HG03097 (cell line): Measurements from ENCODE around the gene GNAS-AS1.

Source experiments
- ATAC-seq: cut with Tn5 transposase; IDR thresholded peaks from one replicate; pipeline ENCODE4 v1.9.1; 2021; ENCODE audit not compliant: unreplicated experiment, low FRiP score

GNAS-AS1 gene

DNA sequence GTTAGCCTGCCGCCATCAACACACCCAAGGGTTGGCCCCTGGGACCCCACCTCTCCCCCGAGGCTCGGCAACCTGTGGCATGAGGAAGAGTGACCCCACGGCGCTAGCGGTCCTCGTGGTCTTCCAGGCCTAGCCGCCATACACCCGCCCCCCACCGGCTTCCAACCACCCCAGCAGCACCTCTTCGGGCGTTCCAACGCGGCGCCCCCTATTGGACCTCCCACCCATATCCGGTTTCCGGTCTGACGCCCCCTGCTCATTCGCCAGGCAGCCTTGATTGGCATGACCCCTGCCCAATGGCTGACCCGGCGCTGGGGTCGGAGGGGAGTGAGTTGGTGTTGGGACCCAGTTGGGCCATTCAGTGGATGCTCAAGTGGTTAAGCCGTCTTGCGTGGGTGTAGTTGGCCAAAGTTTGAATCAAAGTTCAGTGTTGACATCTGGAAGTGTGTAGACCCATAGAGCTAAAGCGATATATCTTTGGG is at the start of gene GNAS-AS1:
TSS of gene GNAS-AS1 (minus strand) at position 210 of the 482 bp plus-strand sequence.
- peak; percentile 72 for ATAC-seq

DNA sequence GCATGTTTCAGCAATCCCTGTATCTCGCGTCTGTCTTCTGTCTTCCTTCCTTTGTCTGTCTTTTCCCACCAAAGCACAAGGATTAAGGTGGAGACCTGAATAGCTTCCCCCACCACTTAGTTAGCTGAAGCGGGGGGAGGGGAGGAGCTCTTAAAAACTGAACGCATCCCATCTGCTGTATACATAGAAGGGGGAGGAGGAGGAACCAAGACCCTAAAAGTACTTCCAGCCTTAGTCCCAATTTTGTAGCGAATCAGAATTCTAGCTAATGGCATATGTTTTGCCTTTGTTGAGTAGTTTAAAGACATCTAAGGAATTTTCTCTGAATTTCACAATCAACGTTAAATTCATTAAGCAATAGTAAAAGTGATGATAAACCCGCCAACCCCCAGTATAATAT is 49.7 kb upstream of the GNAS-AS1 start:
- no peak for ATAC-seq

DNA sequence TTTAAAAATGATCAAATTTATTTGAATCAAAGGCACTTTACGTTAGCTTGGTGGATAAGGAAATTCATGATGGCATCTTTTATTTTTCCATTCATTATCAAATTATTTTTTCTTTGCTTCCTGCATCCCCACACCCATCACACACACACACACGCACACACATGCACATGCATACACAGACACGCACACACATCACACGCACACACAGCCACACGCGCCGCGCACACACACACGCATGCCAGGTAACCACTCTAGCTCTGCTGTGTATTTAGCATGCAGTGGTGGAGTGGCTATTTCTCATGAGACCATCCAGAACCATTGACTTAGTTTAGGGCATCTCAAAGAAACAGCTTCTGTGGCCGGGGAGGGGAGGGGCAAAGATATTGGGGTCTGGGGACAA is 48.8 kb upstream of the GNAS-AS1 start:
- ATAC-seq = no peak

DNA sequence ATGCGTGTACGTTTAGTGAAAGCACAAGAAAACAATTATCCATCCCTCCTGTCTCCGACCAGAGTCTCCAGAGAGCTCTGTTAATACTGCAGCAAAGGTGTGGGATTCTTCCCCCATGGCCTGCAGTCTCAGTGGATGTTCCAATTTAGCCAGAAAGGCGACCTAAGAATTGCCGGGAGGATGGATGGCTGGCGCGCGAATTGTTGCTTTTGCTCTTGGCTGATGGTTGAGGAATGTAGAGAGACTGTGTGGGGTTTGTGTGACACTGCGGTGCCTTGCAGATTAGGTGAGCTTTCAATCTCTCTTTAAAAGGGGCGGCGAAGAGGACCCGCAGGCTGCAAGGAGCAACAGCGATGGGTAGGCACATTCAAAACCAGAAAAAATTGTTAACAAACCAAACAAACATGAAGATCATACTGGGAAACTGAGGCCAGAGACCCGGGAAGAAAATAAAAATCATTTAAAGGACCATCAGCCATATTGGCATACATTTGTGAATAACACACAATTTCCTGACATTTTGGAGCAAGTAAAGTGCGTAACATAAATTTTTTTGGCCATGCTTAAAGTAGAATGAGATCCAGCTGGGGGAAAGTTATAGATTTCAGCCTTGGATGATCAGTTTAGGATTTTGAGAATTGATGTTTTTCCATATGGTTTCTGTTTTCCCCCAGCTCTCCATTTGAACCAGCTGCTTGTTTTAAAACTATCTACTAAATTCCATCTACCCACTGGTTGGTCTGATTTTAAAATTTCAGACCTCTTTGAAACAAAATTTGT is 48.1 kb upstream of the GNAS-AS1 start:
- no peak for ATAC-seq

DNA sequence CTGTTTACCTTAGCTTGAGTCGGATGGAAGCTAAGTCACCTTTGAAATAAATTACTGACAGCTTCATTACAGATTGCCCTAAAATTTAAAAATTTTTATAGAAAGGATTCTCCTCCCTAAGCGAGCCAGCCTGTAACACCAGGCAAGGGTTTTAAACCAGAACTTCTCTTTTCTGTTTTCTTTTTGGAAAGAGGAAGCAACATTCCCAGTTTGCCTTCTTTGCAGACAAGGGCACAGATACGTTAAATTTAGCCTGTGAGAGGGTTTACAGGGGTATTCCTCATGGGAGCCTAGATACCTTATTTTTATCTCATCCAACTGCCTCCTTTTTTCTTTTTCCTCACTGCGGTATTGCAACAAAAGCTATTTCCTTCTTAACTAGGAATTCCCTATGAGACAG is 46.8 kb upstream of the GNAS-AS1 start:
- ATAC-seq = no peak

DNA sequence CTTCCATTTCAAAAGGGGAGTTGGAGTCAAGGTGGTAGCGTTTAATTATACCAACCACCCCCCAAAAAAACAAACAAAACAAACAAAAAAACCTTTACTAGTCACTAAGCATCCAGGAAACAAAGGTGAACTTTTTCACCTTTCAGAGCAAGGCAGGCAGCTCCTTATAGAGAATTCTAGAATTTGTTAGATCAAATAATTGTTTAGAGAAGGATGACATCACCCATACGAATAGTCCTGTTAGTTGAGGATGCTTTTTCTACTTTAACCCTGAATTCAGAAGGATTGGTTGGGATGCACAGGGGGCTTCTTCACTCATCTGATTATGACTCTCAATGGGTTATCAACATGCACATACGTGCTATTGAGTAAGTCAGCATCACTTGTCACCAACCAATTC is 46.1 kb upstream of the GNAS-AS1 start:
- no peak for ATAC-seq

DNA sequence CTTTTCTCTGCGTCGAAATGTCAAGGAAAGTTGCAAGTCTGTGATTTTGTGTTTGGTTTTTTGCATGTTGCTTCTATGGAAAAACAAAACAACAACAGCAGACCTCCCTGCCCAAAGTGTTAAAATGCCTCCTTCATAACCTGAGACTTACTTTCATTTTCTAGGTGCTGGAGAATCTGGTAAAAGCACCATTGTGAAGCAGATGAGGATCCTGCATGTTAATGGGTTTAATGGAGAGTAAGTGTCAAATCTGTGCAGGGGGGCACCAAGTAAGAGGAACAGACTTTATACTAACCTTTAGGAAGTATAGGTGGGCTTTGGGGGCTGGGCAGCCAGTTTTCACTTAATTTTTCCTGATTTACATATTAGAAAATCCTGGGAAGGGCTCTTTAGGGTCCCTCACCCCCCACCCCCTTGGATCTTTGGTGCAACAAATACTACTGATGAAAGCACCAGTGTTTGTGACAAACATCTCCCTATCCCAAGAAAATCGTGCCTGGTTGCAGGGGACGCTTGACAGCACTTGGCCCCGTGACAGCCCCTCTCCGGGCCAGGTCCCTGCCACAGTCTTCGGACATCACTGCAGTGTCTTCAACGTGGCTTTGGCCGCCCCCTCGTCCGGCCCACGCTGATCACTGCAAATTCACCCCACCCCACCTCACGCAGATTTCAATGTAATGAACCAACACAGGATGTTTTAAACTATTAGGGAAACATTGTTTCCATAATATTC is 44.9 kb upstream of the GNAS-AS1 start:
- ATAC-seq = no peak

DNA sequence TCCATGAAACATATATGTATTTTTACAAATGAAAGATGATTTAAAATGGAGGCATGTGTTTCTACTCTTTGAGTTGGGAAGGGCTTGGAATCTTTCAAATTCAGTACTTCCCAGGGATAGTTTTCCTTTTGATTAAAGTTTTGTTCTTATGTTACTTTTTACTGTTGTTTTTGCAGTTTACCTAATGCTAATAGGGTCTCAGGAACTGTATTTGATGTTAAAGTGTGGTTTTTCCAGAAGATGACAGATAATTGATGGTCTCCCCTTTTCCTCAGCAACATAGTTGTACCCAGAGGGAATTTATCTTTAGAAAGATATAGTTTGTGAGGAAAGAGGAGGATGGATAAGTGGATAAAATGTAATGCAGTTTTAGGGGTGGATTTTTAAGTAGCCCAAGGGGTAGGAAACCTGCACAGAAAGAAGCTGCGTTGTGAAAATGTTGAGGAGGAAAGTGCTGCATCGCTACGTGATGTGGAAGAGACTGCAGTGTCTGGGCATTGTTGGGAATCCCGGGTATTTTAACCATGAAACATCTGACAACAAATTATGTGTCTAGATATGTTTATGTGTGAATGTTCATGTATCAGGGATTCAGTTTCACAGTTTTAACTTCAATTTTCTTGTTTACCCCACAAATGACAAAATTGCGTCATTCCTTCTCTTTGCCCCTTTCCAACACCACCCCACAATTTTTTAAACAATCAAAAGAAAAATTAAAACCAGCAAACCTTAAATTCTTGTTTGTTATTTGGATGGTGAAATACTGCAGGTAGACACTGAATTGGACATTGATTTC is 44.1 kb upstream of the GNAS-AS1 start:
- ATAC-seq = no peak

DNA sequence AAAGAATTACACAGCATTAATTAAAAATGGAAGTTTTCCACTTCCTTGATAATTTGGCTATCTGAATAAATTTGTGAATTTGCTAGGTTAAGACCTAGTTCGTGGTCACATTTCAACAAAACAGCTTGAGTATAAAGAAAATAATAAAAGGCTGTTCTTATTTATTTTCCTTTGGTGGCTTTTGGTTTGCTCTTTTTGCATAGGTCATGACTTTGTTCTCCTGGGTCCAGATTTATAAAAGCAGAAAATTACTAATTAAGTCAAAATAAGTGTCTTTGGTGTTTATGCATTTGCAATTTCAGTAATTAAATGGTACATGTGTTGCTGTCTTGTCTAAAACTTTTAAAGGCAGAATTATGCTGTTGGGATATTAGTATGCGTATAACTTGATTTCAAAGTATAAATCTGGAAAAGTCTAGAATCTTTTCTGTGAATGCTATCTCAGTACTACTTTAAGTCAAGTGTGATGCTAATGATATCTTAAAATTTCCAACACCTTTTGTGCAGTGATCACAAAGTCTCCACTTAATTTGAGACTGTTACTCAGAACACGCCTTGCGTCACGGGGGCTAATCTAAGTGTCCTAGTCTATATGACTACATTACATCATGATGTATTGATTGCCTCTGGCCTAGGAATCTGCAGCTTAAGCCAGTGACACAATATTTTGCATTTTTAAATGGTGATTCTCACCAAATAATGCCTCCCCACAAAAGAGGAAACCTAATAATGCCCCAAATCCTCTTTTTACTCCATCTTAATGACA is 42.8 kb upstream of the GNAS-AS1 start:
- no peak for ATAC-seq

DNA sequence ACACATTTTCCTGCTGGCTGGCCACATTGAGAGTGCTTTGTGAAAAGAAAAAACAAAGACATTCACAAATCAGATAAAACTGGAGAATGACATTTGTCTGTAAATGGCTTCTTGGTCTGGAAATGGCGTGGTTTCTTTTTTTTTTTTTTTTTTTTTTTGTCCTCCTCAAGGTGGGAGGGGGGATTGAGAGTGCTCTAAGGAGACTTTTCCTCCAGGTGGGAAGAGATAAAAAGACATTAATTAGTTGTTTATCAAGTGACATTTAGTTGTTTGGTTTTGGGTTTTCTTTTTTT is 42.2 kb upstream of the GNAS-AS1 start:
- ATAC-seq = no peak

DNA sequence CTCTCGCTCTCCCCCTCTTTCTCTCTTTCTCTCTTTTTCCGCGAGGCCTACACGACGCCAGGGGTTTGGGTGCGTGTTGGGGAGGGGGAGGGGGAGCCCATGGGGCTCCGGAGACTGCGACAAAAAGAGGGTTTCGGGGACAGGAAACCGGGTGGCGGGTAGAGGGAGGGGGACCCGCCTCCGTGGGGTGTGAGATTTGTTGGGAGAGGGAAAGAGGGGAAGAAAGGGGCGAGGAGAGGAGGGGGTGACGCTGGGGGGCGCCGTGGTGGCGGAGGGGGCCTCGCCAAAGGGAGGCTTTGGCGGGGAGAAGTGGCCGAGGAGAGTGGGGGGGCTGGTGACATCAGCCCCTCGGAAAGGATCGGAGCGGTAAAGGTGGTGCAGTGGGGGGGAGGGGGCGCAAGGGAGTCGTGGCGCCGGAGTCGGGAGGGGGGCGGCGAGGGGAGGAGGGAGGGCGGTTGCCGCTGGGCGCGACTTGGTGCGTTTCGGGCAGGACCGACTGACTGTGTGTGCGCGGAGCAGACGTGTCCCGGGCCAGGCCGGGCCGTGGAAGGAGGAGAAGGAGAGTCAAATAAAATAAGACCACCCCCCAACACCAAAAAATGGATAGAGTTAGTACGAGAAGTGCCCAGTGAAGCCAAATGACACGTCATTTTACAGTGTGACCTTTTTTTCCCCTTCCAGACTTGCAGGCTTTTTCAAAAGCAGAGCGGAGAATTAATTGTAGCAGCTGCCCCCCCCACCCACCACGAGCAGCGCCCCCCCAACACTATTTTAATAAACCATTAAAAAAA is 41.6 kb upstream of the GNAS-AS1 start:
- ATAC-seq = no peak

DNA sequence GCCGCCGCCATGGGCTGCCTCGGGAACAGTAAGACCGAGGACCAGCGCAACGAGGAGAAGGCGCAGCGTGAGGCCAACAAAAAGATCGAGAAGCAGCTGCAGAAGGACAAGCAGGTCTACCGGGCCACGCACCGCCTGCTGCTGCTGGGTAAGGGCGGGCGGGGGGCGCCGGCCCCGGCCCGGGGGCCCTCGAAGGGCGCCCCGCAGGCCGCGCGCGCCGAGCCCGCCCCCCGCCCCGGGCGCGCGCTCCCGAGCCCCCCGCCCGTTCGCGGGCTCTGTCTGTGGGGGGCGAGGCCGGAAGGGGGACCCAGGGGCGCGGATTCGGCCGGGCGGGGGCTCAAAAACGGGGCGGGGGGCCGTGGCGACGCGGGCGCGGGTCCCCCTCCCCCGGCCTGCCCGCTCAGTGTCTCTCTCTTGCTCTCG is 41.0 kb upstream of the GNAS-AS1 start:
- peak; percentile 1 for ATAC-seq

DNA sequence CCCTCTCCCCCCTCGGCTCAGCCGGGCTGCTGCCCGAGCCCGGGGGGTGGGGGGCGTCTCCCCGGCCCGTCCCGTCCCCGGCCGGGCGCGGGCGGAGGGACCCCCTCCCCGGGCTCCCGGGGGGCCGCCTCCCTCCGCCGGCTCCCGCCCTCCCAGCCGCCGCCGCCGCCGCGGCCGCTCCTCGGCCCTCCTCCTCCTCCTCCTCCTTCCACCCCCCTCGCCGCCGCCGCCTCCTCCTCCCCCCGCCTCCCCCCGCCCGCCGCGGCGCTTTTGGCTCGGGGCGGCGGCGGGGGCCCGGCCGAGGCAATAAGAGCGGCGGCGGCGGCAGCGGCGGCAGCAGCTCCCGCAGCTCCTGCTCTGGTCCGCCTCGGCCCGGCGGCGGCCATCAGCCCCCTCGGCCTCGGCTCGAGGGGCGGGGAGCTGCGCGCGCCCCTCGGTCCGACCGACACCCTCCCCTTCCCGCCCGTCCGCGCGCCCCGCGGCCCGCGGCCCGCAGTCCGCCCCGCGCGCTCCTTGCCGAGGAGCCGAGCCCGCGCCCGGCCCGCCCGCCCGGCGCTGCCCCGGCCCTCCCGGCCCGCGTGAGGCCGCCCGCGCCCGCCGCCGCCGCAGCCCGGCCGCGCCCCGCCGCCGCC is 40.5 kb upstream of the GNAS-AS1 start:
- ATAC-seq = peak; percentile 24

DNA sequence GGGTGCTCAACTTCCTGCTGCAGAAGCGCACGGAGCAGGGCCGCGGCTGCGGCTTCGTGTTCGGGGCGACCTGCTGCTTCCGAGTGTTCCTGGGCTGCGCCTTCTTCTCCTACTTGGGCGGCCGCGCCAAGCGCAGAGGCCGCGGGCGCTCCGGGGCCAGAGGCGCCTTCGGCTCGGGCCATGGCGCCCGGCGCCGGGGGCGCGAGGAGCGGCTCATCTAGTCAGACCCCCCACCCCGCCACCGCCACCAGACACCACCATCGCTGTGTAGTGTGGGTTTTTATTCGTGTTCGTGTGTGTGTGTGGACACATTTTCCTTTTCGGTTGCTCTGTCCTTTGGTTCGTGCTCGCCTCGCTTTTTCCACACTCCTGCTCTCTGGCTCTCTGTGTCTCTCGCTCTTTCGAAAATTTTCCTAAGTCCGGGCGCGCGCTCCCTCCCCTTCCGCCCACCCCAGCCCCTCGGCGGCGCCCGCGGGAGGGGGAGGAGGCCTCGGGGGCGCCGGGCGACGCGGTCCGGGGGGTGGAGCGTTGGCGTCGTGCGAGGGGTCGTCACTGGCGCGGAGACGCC is 39.9 kb upstream of the GNAS-AS1 start:
- ATAC-seq = peak; percentile 9

DNA sequence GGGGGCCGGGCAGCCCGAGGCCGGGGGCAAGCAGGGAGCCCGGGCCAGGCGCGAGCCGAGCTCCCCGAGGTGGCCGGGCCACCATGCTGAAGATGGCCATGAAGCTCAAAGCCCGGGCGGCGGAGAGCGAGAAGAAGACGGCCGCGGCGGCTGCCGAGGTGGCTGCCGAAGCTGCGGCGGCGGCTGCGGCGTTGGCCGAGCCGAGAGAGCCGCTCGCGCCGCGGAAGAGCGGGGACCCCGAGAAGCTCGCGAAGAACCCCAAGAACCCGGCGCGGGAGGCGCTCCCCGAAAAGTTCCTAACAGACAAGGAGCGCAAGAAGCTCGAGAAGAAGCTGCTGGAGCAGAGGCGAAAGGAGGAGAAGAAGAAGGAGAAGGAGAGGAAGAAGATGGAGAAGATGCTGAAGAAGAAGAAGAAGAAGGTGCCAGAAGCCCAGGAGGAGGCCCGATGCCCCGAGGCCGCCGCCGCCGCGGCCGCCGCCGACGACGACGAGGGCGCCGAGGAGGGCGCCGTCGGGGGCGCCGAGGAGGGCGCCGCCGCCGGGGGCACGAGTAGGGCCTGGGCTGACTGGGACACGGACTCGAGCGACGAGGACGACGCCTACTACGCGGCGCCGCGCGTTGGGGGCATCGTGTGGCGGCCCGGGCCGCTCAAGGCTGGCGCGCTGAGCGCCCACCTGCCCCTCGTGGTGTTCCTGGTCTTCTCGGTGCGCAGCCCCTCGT is 39.3 kb upstream of the GNAS-AS1 start:
- no peak for ATAC-seq

DNA sequence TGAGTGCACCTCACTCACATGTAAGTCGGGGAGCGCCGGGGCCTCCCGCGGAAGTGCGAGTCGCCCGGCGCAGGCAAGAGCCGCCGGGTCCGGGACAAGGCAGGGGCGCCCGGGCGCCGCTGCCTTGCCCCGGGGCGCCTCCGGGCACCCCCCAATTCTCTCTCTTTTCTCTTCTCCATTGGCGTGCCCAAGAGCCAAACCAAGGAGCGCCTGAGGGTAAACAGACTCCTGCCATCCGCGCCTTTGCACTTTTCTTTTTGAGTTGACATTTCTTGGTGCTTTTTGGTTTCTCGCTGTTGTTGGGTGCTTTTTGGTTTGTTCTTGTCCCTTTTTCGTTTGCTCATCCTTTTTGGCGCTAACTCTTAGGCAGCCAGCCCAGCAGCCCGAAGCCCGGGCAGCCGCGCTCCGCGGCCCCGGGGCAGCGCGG is 38.6 kb upstream of the GNAS-AS1 start:
- no peak for ATAC-seq

DNA sequence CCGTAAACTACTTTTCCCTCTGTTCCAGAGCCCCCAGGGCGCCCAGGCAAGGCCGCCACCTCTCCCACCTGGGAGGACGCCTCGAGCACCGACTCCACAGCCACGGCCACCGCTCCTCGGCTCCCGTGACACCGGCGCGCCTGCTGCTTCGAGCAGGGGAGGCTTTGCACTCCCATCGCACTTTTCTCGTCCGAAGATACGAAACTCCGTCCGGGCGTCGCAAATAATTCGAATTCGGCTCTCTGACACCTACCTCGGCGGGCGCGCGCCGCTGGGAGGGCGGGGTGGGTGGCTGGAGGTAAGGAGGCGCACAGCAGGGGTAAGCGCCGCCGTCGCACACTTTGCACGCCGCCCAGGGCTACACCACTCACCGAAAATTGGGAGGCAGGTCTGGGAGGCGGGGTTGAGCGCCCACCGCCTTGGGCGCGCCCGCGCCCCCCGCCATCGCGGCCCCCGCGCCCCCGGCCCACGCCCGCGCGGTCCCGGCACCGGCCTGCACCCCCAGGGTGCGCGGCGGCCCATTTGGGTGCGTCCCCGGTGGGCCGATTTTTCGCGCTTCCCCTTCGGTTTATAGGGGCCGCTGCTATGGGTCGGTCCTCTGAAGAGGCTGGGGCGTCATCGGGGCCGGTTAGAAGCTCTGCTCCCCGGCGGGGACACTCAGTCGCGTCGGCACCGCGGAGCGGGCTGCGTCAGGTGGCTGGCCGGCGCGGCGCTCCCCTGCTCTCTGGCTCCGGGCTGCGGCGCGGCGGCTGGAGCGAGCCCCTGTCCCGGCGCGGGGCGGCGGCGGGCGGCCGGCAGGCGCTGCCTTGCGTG is 38.0 kb upstream of the GNAS-AS1 start:
- peak; percentile 33 for ATAC-seq

DNA sequence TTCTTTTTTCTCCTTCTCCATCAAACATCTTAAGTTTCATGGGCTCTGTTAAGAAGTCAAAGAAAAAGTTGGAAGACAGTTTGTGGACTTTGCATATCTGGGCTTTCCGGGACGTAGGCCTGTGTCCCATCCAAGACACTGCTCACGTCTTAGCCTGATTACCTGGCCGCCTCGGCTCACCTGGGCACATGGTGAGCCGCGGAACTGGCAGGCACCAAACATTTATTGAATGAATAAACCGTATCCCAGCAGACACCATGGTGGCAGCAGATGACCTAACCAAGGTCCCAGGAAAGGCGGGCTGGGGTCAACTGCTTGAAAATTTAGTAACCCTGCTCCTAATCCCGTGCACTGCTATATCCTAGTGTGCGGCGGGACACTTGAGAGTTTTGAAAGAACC is 37.4 kb upstream of the GNAS-AS1 start:
- ATAC-seq = no peak
